ENCODE data around the gene TMEM95.
A peak's percentile ranks its signal among the peaks of the same experiment; 100 is the strongest.
"Not testable (repeated sequence)": the region's sequence is repeated elsewhere in the genome, so short reads cannot be mapped to it uniquely, and the experiment has no call there.

Gene TMEM95

GRCh38 chr17:7324438-7324779 is 30.5 kb upstream of the TMEM95 start:
- no peak for DNase-seq

GRCh38 chr17:7325031-7325528 is 29.9 kb upstream of the TMEM95 start:
- no peak for DNase-seq

- no peak for DNase-seq
These were observed 28.8 kb upstream of the TMEM95 start for GRCh38 chr17:7326186-7326585.

GRCh38 chr17:7327056-7327455 is 27.9 kb upstream of the TMEM95 start:
- DNase-seq, result no peak

GRCh38 chr17:7327501-7327900 is 27.5 kb upstream of the TMEM95 start:
- DNase-seq, result no peak

- no peak for DNase-seq
These were observed 26.9 kb upstream of the TMEM95 start for GRCh38 chr17:7328009-7328408.

GRCh38 chr17:7328840-7329373 is 26.0 kb upstream of the TMEM95 start, which contains the start of gene NEURL4:
TSS of gene NEURL4 (minus strand) at chr17:7329335. CDS start at chr17:7329312, 23 bp downstream.
- DNase-seq, result no peak

GRCh38 chr17:7329374-7329996 is 25.5 kb upstream of the TMEM95 start:
- DNase-seq, result peak; percentile 100

GRCh38 chr17:7329997-7330637 is 24.8 kb upstream of the TMEM95 start:
- peak; percentile 84 for DNase-seq

GRCh38 chr17:7330638-7331015 is 24.3 kb upstream of the TMEM95 start:
- DNase-seq, result no peak

GRCh38 chr17:7332111-7332510 is 22.8 kb upstream of the TMEM95 start:
- DNase-seq, result no peak

- not testable (repeated sequence) for DNase-seq
These were observed 22.3 kb upstream of the TMEM95 start for GRCh38 chr17:7332600-7333069.

- DNase-seq, result no peak
These were observed 19.9 kb upstream of the TMEM95 start for GRCh38 chr17:7334938-7335538.

GRCh38 chr17:7335765-7336164 is 19.2 kb upstream of the TMEM95 start:
- not testable (repeated sequence) for DNase-seq

GRCh38 chr17:7336240-7337175 is 18.4 kb upstream of the TMEM95 start, which contains the start of gene ACAP1:
TSS of gene ACAP1 (plus strand) at chr17:7336529. CDS start at chr17:7336735, 206 bp downstream.
- DNase-seq, result no peak

- not testable (repeated sequence) for DNase-seq
These were observed 17.4 kb upstream of the TMEM95 start for GRCh38 chr17:7337600-7337999.

- DNase-seq, result no peak
These were observed 14.8 kb upstream of the TMEM95 start for GRCh38 chr17:7340179-7340578.

- no peak for DNase-seq
These were observed 13.1 kb upstream of the TMEM95 start for GRCh38 chr17:7341842-7342241.

GRCh38 chr17:7343250-7343649 is 11.7 kb upstream of the TMEM95 start:
- DNase-seq, result no peak

- DNase-seq, result no peak
These were observed 8.0 kb upstream of the TMEM95 start for GRCh38 chr17:7346761-7347614.

- DNase-seq, result no peak
These were observed 7.1 kb upstream of the TMEM95 start for GRCh38 chr17:7347630-7348477.

Data from fibroblast of skin of right biceps (primary cell).